ENCODE data around the gene SNAI3.

GRCh38 chr16:88713054-88713453 is 26.7 kb upstream of the SNAI3 start:
- no peak for TF ChIP-seq CTCF (IDR thresholded peaks at IDR 0.05; ENCODE audit: insufficient read depth, low read length, poor library complexity, severe bottlenecking)
- TF ChIP-seq EZH2phosphoT487 (conservative IDR thresholded peaks at IDR 0.05; ENCODE audit: low read length): no peak

Data from SU-DHL-6 (cell line).